Lower leg skin (tissue), 4 donors: ENCODE measurements around the gene EREG. TPM values are rescaled to one million over a fixed set of nuclear protein-coding genes. Genes with fewer than 3 reads are reported as not detected.

Experiments
- DNase-seq, 2 donors: peaks; one replicate each; pipeline ENCODE4 v3.0.0-alpha.2; 2019; ENCODE audit warnings: low spot score in 2 of 2
- H3K4me3 ChIP-seq: fragments of 200-600 bp; sonication (generic); 2 replicates; pipeline ENCODE4 v1.5.1; 2017; ENCODE audit warnings: mild to moderate bottlenecking, low read depth; ENCODE audit not compliant: poor library complexity, severe bottlenecking
- POLR2A ChIP-seq, 2 donors: fragments of 450-650 bp; IDR thresholded peaks; one replicate each; pipeline ENCODE4 v1.6.1; 2016 to 2017; ENCODE audit warnings: antibody characterized with exemption in 2 of 2, mild to moderate bottlenecking in 1 of 2, moderate library complexity in 1 of 2
- WGBS, 2 donors: methylation state at CpG; one replicate each; pipeline ENCODE4 v1.1.5; 2018; 5-methylcytosine and 5-hydroxymethylcytosine counted together
- intact Hi-C: fragments of 100-400 bp; cut with DNase I; formaldehyde crosslinking; loops from one replicate; pipeline ENCODE4 v1.15.0; 2023; ENCODE audit warnings: low total_unique reads
- total RNA-seq, 4 donors: library from RNA; depleted of rRNA; stranded (reverse); fragments of >200 nt; gene quantifications; one replicate each; pipeline ENCODE4 v1.1.0, GENCODE V29; 2016
- TF ChIP-seq, protein P1 (sequence below), 3 donors: fragments of 450-650 bp; IDR thresholded peaks; one replicate each; pipeline ENCODE4 v1.5.1; 2016; ENCODE audit warnings: antibody characterized with exemption in 3 of 3, mild to moderate bottlenecking in 3 of 3, moderate library complexity in 2 of 3

EREG gene
- total RNA-seq, 4 donors from 2014 or later = 21.4 to 52.1 (median 44.3) TPM

DNA sequence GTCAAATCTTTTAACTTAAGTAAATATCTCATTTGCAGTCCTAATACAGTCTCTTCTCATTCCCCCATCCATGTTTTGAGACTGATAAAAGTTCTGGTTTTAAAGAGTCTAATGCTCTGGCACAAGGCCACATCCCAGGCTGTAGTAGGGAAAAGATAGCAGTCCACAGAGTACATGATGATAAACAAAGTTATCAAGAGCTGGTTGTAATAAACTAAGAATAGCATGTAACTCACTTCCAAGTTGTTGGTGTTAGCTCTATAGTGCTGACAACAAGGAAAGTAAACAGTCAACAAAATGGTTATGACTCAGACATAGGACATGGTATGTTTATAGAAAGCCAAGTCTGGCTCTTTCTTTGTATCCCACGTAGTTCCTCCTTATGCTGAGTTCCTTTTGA, 58.2 kb downstream of the EREG start:
- WGBS, 2 donors = 11 to 17% methylated on average over 1 of the region's 1 CpG
- intact Hi-C loops = no loop called here
- no peak for TF ChIP-seq POLR2A (IDR thresholded peaks at IDR 0.05)
- TF ChIP-seq, protein P1, sequence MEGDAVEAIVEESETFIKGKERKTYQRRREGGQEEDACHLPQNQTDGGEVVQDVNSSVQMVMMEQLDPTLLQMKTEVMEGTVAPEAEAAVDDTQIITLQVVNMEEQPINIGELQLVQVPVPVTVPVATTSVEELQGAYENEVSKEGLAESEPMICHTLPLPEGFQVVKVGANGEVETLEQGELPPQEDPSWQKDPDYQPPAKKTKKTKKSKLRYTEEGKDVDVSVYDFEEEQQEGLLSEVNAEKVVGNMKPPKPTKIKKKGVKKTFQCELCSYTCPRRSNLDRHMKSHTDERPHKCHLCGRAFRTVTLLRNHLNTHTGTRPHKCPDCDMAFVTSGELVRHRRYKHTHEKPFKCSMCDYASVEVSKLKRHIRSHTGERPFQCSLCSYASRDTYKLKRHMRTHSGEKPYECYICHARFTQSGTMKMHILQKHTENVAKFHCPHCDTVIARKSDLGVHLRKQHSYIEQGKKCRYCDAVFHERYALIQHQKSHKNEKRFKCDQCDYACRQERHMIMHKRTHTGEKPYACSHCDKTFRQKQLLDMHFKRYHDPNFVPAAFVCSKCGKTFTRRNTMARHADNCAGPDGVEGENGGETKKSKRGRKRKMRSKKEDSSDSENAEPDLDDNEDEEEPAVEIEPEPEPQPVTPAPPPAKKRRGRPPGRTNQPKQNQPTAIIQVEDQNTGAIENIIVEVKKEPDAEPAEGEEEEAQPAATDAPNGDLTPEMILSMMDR (IDR thresholded peaks at IDR 0.05) = no peak
- DNase-seq = no peak
- no peak overlapping the region for H3K4me3 ChIP-seq

DNA sequence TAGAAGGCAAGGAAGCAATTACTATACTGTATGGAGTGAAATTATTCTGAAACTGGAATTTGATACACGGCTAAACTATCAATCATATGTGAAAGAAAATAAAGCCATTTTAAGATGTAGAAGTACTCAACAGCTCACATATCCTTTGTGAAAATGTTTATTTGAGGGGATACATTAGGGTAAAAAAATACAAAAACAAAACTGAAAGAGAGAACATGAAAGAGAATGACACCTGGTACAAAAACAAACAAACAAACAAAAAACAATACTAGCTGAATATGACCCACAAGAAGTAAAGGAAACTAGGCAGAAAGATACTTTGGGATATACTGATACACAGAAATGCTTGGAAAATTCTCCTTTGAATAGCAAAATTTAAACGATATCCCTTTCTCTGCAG, 59.2 kb downstream of the EREG start:
- TF ChIP-seq, protein P1 (IDR thresholded peaks at IDR 0.05) = no peak
- TF ChIP-seq POLR2A (IDR thresholded peaks at IDR 0.05) = no peak
- WGBS, 2 donors = 87 to 92% methylated on average over 2 of the region's 2 CpGs
- DNase-seq = no peak
- intact Hi-C loops = no loop called here
- no peak overlapping the region for H3K4me3 ChIP-seq

DNA sequence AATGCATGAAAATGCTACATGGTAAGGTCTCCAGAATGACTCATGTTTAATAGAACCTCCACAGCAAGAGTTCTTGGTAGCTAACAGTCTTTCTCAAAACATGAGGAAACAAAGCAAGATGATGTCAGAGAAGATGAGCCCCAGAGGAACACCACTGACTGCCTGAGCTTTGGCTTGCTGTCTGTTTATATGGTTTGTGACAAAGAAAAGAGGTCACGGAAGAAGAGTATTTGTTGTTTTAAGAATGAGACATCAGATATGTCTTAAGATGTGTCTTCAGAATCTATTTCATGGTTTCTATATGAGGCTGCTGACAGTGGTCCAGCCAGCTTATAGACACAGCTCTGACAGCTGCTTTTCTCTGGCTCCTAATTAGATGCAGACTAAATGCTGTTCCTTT, 61.2 kb downstream of the EREG start:
- TF ChIP-seq POLR2A (IDR thresholded peaks at IDR 0.05) = no peak
- TF ChIP-seq, protein P1 (IDR thresholded peaks at IDR 0.05) = no peak

DNA sequence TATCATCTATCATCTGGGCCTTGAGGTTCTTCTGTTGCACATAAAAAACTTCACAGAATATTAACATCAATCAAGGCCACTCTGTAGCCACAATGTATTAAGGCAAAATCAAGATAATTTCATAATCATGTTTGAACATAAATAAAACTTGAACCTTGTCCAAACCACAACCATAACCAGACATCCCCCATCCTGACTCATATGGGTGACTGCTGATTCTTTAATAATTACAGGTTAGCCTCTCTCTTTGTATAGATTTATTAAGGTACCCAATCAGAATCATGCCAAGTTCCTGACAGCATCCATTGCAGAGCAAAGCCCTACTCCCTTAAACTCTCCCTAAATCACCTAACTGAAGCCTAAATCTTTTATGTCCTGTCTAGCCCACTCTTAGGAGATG, 63.3 kb downstream of the EREG start:
- intact Hi-C loops = no loop called here
- DNase-seq = no peak
- TF ChIP-seq, protein P1 (IDR thresholded peaks at IDR 0.05) = no peak
- TF ChIP-seq POLR2A (IDR thresholded peaks at IDR 0.05) = no peak
- H3K4me3 ChIP-seq = no peak overlapping the region

More for the DNA sequence above, 61.2 kb downstream of the EREG start:
- H3K4me3 ChIP-seq = no peak overlapping the region
- intact Hi-C loops = no loop called here
- 69 to 70% methylated on average over 1 of the region's 1 CpG for WGBS, 2 donors
- DNase-seq = no peak

DNA sequence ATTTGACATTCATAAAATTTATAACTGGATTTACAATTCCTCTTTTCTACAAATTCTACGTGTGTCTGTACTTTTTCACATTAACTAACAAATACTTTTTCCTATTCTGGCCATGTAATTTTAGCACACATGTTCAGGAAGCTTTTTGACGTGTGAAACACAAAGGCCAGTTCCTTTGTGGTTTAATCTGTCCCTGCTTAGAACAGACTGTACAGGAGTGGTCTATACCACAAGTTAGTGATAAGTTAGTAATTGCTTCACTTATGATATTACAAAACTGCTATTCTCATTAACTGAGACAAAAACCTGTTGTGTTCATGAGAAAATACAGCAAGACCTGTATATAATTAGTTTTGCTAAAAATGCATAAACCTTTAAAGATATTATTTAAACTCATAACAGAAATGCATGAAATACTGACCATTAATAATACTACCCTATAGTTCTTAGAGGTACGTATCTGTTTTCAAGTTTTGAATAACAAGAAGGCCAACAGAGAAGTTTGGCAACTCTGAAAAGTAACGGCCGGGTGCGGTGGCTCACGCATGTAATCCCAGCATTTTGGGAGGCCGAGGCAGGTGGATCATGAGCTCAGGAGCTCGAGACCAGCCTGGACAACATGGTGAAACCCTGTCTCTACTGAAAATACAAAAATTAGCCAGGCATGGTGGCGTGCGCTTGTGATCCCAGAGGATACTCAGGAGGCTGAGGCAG, 66.3 kb downstream of the EREG start:
- intact Hi-C loops = no loop called here
- no peak for DNase-seq
- TF ChIP-seq, protein P1 (IDR thresholded peaks at IDR 0.05) = no peak
- TF ChIP-seq POLR2A (IDR thresholded peaks at IDR 0.05) = no peak
- H3K4me3 ChIP-seq = no peak overlapping the region
- 73 to 75% methylated on average over 11 of the region's 11 CpGs for WGBS, 2 donors

DNA sequence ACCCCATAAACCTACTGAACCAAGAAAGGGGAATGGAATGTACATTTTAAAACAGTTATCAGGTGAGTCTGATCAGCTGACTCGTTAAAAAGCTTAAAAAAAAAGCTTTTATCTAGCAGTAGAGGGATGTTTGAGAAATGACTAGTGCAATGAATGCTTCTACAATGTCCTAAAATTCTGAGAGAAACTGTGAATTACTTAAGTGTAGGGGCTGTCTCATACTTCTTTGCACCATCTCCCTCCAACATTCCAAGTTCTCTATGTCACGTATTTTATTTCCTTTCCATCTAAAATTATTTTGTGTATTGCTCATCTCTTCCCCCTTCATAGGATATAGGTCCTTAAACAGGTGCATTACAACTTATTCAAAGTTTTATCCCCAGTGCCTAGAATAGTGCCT, 68.1 kb downstream of the EREG start:
- WGBS, 2 donors = 70 to 76% methylated on average over 2 of the region's 2 CpGs

More for the DNA sequence above, 68.1 kb downstream of the EREG start:
- H3K4me3 ChIP-seq = no peak overlapping the region
- no peak for TF ChIP-seq POLR2A (IDR thresholded peaks at IDR 0.05)
- TF ChIP-seq, protein P1 (IDR thresholded peaks at IDR 0.05) = no peak
- DNase-seq = no peak
- intact Hi-C loops = no loop called here
